HepG2 (cell line): ENCODE results near the gene FAHD1. TPM values are rescaled to one million over a fixed set of nuclear protein-coding genes. Genes with fewer than 3 reads are reported as not detected.

Experiments
- GTF2F1 ChIP-seq: fragments of 150-350 bp; IDR thresholded peaks from 2 replicates; pipeline ENCODE4 v1.6.1; 2014; ENCODE audit warnings: low read length
- HDAC6 ChIP-seq: fragments of 200-600 bp; sonication (generic); IDR thresholded peaks from 2 replicates; pipeline ENCODE4 v1.7.0; 2017; ENCODE audit warnings: mild to moderate bottlenecking, antibody characterized with exemption, low read length, low read depth
- NFE2 ChIP-seq: sonication (generic); formaldehyde crosslinking; IDR thresholded peaks from 2 replicates; pipeline ENCODE4 v1.4.0; 2020; ENCODE audit warnings: missing genetic modification reagents
- RBM39 ChIP-seq: fragments of 200-400 bp; formaldehyde crosslinking; IDR thresholded peaks from one replicate; pipeline ENCODE4 v1.6.1; 2018; ENCODE audit warnings: antibody characterized with exemption, mild to moderate bottlenecking, low read depth, low read length; ENCODE audit not compliant: poor library complexity, severe bottlenecking
- ZNF577 ChIP-seq: sonication (generic); formaldehyde crosslinking; IDR thresholded peaks from 2 replicates; pipeline ENCODE4 v1.4.0; 2020; ENCODE audit warnings: mild to moderate bottlenecking, low read depth, missing genetic modification reagents, borderline replicate concordance
- polyA plus RNA-seq, 8 experiments: library from polyadenylated mRNA; depleted of rRNA in 3 of 8; stranded (reverse) in 7 of 8; unstranded in 1 of 8; fragments of >200 nt; fragmentation: Illumina TruSeq in 4 of 8; extraction: Trizol in 4 of 8; gene quantifications; 2 replicates each; pipeline versions ENCODE4 v1.2.1 to v1.2.3, GENCODE V29; 2011 to 2016; ENCODE audit warnings: low read depth in 4 of 8, missing spikeins in 1 of 8, mixed read lengths in 1 of 8; ENCODE audit not compliant: insufficient read depth in 1 of 8
- total RNA-seq, 5 experiments: library from RNA; depleted of rRNA; stranded (reverse); fragments of >200 nt; fragmentation: Illumina TruSeq; extraction: Trizol; gene quantifications; 2 replicates each; pipeline ENCODE4 v1.2.3, GENCODE V29; 2016; ENCODE audit warnings: low read depth in 1 of 5
- TF ChIP-seq, protein P1 (sequence below): sonication (generic); formaldehyde crosslinking; IDR thresholded peaks from 2 replicates; pipeline ENCODE4 v1.4.0; 2020; ENCODE audit warnings: missing genetic modification reagents, mild to moderate bottlenecking, borderline replicate concordance
- TF ChIP-seq, protein P2 (sequence below): sonication (generic); formaldehyde crosslinking; IDR thresholded peaks from 2 replicates; pipeline ENCODE4 v1.4.0; 2020; ENCODE audit warnings: missing genetic modification reagents
- TF ChIP-seq, protein P3 (sequence below): sonication (generic); formaldehyde crosslinking; conservative IDR thresholded peaks from 2 replicates; pipeline ENCODE4 v1.4.0; 2020; ENCODE audit warnings: mild to moderate bottlenecking, missing genetic modification reagents, moderate library complexity
- TF ChIP-seq, protein P4 (sequence below): sonication (generic); formaldehyde crosslinking; IDR thresholded peaks from 2 replicates; pipeline ENCODE4 v1.5.0; 2020; ENCODE audit warnings: missing genetic modification reagents
- TF ChIP-seq, protein P5 (sequence below): sonication (generic); formaldehyde crosslinking; IDR thresholded peaks from 2 replicates; pipeline ENCODE4 v1.8.0; 2023; ENCODE audit warnings: mild to moderate bottlenecking, missing genetic modification reagents
- TF ChIP-seq, protein P6 (sequence below): sonication (generic); formaldehyde crosslinking; IDR thresholded peaks from 2 replicates; pipeline ENCODE4 v1.8.1; 2023; ENCODE audit warnings: mild to moderate bottlenecking, missing genetic modification reagents
- TF ChIP-seq, protein P7 (sequence below): sonication (generic); formaldehyde crosslinking; IDR thresholded peaks from 2 replicates; pipeline ENCODE4 v1.5.1; 2020; ENCODE audit warnings: mild to moderate bottlenecking, missing genetic modification reagents, moderate library complexity

FAHD1 gene
- total and polyA plus RNA-seq, 2 of the 13 experiments (the other 11 are each of a cell fraction or from before 2014, with no cell fraction given), result 39.0 to 45.3 TPM

DNA sequence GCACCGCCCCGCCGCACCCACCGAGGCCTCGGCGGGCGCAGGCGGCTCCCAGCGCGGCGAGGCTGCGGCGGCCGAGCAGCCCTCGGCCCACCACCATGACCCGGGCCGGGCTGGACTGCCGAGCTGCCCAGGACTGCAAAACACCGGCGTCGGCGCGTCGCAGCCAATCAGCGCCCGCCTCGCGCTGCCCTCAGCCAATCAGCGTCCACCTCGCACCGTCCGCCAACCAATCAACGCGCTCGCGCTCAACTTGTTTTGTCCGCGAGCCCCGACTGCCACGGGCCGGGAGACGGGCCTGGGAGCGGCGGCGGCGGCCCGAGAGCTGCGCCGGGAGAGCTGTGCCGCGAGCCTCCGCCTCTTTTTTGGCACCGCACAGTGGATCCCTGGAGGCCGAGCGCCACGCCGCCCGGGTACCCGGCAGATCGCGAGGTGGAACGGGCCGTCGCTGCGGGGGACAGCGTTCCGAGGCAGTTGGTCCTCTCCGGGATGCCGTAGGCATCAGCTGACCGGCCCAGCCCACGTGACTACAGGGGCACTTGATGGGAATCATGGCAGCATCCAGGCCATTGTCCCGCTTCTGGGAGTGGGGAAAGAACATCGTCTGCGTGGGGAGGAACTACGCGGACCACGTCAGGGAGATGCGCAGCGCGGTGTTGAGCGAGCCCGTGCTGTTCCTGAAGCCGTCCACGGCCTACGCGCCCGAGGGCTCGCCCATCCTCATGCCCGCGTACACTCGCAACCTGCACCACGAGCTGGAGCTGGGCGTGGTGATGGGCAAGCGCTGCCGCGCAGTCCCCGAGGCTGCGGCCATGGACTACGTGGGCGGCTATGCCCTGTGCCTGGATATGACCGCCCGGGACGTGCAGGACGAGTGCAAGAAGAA is at the start of gene FAHD1, which contains the start of gene HAGH (continued):
- TF ChIP-seq NFE2 (CRISPR knock-in tag) (no peak), GTF2F1 (peak; percentile 77; the same call in 1 of the 2 replicates), ZNF577 (CRISPR knock-in tag) (no peak), HDAC6 (no peak), RBM39 (no peak)
- TF ChIP-seq, protein P1, sequence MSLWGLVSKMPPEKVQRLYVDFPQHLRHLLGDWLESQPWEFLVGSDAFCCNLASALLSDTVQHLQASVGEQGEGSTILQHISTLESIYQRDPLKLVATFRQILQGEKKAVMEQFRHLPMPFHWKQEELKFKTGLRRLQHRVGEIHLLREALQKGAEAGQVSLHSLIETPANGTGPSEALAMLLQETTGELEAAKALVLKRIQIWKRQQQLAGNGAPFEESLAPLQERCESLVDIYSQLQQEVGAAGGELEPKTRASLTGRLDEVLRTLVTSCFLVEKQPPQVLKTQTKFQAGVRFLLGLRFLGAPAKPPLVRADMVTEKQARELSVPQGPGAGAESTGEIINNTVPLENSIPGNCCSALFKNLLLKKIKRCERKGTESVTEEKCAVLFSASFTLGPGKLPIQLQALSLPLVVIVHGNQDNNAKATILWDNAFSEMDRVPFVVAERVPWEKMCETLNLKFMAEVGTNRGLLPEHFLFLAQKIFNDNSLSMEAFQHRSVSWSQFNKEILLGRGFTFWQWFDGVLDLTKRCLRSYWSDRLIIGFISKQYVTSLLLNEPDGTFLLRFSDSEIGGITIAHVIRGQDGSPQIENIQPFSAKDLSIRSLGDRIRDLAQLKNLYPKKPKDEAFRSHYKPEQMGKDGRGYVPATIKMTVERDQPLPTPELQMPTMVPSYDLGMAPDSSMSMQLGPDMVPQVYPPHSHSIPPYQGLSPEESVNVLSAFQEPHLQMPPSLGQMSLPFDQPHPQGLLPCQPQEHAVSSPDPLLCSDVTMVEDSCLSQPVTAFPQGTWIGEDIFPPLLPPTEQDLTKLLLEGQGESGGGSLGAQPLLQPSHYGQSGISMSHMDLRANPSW (CRISPR knock-in tag), result no peak; the same call in 1 of the 2 replicates
- TF ChIP-seq, protein P2, sequence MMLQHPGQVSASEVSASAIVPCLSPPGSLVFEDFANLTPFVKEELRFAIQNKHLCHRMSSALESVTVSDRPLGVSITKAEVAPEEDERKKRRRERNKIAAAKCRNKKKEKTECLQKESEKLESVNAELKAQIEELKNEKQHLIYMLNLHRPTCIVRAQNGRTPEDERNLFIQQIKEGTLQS, result peak; percentile 61
- TF ChIP-seq, protein P3, sequence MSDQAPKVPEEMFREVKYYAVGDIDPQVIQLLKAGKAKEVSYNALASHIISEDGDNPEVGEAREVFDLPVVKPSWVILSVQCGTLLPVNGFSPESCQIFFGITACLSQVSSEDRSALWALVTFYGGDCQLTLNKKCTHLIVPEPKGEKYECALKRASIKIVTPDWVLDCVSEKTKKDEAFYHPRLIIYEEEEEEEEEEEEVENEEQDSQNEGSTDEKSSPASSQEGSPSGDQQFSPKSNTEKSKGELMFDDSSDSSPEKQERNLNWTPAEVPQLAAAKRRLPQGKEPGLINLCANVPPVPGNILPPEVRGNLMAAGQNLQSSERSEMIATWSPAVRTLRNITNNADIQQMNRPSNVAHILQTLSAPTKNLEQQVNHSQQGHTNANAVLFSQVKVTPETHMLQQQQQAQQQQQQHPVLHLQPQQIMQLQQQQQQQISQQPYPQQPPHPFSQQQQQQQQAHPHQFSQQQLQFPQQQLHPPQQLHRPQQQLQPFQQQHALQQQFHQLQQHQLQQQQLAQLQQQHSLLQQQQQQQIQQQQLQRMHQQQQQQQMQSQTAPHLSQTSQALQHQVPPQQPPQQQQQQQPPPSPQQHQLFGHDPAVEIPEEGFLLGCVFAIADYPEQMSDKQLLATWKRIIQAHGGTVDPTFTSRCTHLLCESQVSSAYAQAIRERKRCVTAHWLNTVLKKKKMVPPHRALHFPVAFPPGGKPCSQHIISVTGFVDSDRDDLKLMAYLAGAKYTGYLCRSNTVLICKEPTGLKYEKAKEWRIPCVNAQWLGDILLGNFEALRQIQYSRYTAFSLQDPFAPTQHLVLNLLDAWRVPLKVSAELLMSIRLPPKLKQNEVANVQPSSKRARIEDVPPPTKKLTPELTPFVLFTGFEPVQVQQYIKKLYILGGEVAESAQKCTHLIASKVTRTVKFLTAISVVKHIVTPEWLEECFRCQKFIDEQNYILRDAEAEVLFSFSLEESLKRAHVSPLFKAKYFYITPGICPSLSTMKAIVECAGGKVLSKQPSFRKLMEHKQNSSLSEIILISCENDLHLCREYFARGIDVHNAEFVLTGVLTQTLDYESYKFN (CRISPR knock-in tag), result peak; percentile 53; the same call in 1 of the 2 replicates
- TF ChIP-seq, protein P4, sequence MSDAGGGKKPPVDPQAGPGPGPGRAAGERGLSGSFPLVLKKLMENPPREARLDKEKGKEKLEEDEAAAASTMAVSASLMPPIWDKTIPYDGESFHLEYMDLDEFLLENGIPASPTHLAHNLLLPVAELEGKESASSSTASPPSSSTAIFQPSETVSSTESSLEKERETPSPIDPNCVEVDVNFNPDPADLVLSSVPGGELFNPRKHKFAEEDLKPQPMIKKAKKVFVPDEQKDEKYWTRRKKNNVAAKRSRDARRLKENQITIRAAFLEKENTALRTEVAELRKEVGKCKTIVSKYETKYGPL (CRISPR knock-in tag), result no peak
- TF ChIP-seq, protein P5, sequence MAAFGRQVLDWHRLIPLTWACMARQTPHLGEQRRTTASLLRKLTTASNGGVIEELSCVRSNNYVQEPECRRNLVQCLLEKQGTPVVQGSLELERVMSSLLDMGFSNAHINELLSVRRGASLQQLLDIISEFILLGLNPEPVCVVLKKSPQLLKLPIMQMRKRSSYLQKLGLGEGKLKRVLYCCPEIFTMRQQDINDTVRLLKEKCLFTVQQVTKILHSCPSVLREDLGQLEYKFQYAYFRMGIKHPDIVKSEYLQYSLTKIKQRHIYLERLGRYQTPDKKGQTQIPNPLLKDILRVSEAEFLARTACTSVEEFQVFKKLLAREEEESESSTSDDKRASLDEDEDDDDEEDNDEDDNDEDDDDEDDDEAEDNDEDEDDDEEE (CRISPR knock-in tag), result peak; percentile 76; the same call in 1 of the 2 replicates
- TF ChIP-seq, protein P6, sequence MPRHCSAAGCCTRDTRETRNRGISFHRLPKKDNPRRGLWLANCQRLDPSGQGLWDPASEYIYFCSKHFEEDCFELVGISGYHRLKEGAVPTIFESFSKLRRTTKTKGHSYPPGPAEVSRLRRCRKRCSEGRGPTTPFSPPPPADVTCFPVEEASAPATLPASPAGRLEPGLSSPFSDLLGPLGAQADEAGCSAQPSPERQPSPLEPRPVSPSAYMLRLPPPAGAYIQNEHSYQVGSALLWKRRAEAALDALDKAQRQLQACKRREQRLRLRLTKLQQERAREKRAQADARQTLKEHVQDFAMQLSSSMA (CRISPR knock-in tag), result no peak; the same call in 1 of the 2 replicates
- TF ChIP-seq, protein P7, sequence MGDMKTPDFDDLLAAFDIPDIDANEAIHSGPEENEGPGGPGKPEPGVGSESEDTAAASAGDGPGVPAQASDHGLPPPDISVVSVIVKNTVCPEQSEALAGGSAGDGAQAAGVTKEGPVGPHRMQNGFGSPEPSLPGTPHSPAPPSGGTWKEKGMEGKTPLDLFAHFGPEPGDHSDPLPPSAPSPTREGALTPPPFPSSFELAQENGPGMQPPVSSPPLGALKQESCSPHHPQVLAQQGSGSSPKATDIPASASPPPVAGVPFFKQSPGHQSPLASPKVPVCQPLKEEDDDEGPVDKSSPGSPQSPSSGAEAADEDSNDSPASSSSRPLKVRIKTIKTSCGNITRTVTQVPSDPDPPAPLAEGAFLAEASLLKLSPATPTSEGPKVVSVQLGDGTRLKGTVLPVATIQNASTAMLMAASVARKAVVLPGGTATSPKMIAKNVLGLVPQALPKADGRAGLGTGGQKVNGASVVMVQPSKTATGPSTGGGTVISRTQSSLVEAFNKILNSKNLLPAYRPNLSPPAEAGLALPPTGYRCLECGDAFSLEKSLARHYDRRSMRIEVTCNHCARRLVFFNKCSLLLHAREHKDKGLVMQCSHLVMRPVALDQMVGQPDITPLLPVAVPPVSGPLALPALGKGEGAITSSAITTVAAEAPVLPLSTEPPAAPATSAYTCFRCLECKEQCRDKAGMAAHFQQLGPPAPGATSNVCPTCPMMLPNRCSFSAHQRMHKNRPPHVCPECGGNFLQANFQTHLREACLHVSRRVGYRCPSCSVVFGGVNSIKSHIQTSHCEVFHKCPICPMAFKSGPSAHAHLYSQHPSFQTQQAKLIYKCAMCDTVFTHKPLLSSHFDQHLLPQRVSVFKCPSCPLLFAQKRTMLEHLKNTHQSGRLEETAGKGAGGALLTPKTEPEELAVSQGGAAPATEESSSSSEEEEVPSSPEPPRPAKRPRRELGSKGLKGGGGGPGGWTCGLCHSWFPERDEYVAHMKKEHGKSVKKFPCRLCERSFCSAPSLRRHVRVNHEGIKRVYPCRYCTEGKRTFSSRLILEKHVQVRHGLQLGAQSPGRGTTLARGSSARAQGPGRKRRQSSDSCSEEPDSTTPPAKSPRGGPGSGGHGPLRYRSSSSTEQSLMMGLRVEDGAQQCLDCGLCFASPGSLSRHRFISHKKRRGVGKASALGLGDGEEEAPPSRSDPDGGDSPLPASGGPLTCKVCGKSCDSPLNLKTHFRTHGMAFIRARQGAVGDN, result peak; percentile 95
